Breast epithelium (tissue), 3 donors: Measurements from ENCODE around the gene SPIRE1.

ENCODE experiments used
- POLR2A ChIP-seq: fragments of 450-650 bp; IDR thresholded peaks from one replicate; pipeline ENCODE4 v1.6.1; 2016; ENCODE audit warnings: antibody characterized with exemption, mild to moderate bottlenecking, moderate library complexity
- POLR2AphosphoS5 ChIP-seq, 3 donors: sonication (generic); formaldehyde crosslinking; IDR thresholded peaks; one replicate each; pipeline ENCODE4 v1.6.1; 2017; ENCODE audit warnings: antibody characterized with exemption in 3 of 3
- TF ChIP-seq, protein P1 (sequence below), 3 donors: fragments of 450-650 bp; IDR thresholded peaks; one replicate each; pipeline ENCODE4 v1.5.1; 2016 to 2017; ENCODE audit warnings: antibody characterized with exemption in 3 of 3, mild to moderate bottlenecking in 3 of 3, moderate library complexity in 3 of 3

DNA sequence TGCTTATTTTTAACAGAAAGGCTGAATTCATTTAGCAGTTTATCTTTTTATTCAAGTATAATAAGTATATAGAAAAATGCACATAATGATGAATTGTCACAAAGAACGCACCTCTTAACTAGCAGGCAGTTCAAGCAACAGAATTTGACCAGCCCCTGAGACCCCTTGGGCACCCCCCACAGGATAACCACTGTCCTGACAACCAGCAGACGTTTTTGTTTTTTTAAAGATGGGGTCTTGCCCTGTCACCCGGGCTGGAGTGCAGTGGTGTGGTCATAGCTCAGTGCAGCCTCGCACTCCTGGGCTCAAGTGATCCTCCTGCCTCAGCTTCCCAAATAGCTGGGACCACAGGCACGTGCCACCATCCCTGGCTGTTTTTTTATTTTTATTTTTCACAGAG lies 236.2 kb downstream of the SPIRE1 start:
- TF ChIP-seq, protein P1, sequence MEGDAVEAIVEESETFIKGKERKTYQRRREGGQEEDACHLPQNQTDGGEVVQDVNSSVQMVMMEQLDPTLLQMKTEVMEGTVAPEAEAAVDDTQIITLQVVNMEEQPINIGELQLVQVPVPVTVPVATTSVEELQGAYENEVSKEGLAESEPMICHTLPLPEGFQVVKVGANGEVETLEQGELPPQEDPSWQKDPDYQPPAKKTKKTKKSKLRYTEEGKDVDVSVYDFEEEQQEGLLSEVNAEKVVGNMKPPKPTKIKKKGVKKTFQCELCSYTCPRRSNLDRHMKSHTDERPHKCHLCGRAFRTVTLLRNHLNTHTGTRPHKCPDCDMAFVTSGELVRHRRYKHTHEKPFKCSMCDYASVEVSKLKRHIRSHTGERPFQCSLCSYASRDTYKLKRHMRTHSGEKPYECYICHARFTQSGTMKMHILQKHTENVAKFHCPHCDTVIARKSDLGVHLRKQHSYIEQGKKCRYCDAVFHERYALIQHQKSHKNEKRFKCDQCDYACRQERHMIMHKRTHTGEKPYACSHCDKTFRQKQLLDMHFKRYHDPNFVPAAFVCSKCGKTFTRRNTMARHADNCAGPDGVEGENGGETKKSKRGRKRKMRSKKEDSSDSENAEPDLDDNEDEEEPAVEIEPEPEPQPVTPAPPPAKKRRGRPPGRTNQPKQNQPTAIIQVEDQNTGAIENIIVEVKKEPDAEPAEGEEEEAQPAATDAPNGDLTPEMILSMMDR (IDR thresholded peaks at IDR 0.05): no peak
- TF ChIP-seq POLR2A (no peak), POLR2AphosphoS5 (IDR thresholded peaks at IDR 0.05) (no peak)
